Measurements from ENCODE around the gene ATG16L2.

ATG16L2 gene

GRCh38 chr11:72783144-72783905 lies 30.9 kb upstream of the ATG16L2 start:
- no peak for DNase-seq (ENCODE audit: low read depth)
- in situ Hi-C loops (cut with HindIII; ENCODE audit: low sequenced_read_pairs): no loop called here
- H3K4me3 ChIP-seq (ENCODE audit: low read depth, low read length): no peak overlapping the region
- TF ChIP-seq, protein P1, sequence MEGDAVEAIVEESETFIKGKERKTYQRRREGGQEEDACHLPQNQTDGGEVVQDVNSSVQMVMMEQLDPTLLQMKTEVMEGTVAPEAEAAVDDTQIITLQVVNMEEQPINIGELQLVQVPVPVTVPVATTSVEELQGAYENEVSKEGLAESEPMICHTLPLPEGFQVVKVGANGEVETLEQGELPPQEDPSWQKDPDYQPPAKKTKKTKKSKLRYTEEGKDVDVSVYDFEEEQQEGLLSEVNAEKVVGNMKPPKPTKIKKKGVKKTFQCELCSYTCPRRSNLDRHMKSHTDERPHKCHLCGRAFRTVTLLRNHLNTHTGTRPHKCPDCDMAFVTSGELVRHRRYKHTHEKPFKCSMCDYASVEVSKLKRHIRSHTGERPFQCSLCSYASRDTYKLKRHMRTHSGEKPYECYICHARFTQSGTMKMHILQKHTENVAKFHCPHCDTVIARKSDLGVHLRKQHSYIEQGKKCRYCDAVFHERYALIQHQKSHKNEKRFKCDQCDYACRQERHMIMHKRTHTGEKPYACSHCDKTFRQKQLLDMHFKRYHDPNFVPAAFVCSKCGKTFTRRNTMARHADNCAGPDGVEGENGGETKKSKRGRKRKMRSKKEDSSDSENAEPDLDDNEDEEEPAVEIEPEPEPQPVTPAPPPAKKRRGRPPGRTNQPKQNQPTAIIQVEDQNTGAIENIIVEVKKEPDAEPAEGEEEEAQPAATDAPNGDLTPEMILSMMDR (IDR thresholded peaks at IDR 0.05; ENCODE audit: low read depth, low read length, missing control alignments): no peak

GRCh38 chr11:72784662-72785061 lies 29.5 kb upstream of the ATG16L2 start:
- in situ Hi-C loops (cut with HindIII; ENCODE audit: low sequenced_read_pairs): no loop called here

GRCh38 chr11:72786305-72787215 lies 27.7 kb upstream of the ATG16L2 start:
- in situ Hi-C loops (cut with HindIII; ENCODE audit: low sequenced_read_pairs): no loop called here
- DNase-seq (ENCODE audit: low read depth): no peak
- TF ChIP-seq, protein P1 (IDR thresholded peaks at IDR 0.05; ENCODE audit: low read depth, low read length, missing control alignments): no peak
- H3K4me3 ChIP-seq (ENCODE audit: low read depth, low read length): no peak overlapping the region

More at GRCh38 chr11:72784662-72785061, 29.5 kb upstream of the ATG16L2 start:
- DNase-seq (ENCODE audit: low read depth): no peak
- TF ChIP-seq, protein P1 (IDR thresholded peaks at IDR 0.05; ENCODE audit: low read depth, low read length, missing control alignments): no peak
- H3K4me3 ChIP-seq (ENCODE audit: low read depth, low read length): no peak overlapping the region

DNA sequence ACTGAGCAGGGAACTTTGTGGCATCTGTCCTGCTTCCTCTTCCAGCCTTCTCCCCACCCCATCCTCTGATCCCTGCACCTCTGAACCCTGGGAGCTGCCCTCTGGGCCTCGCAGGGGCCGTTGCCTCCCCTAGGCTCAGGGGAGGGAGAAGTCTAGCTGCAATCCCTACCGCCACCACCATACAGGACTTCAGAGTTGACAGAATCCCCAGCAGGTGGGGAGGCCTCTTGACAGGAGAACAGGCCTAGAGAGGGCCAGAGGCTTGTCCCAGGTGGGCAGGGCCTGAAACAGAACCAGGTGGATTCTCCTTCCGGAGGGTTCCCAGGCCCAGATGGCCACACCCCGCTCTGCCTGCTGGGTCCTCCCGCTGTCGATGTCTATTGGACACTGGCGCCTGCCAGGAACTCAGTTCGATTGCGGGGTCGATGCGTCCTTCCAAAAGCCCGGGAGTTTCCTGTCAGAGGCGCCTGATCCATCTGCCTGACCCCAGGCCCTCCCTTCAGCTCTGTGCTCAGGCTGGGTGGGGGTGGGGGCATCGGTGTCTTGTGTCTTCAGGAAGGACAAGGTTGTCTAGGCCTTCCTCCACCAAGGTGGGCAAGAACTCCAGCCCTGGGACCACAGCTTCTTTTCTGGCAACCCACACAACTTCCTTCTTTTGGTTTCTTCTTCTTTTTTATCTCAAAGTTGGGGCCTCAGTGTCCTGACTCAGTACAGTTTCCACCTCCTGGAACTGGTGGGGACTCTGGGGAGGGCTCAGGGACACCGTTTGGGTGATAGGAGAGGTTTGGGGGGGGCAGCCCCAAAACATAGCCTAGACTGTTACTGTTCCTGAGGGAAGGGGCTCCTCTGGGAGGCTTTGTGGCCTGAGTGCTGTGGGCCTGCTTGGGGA lies 26.8 kb upstream of the ATG16L2 start:
- H3K4me3 ChIP-seq (ENCODE audit: low read depth, low read length): no peak overlapping the region
- in situ Hi-C loops (cut with HindIII; ENCODE audit: low sequenced_read_pairs): no loop called here
- DNase-seq (ENCODE audit: low read depth): no peak

GRCh38 chr11:72788241-72788640 lies 26.0 kb upstream of the ATG16L2 start:
- H3K4me3 ChIP-seq (ENCODE audit: low read depth, low read length): no peak overlapping the region
- in situ Hi-C loops (cut with HindIII; ENCODE audit: low sequenced_read_pairs): no loop called here

More for the DNA sequence above, 26.8 kb upstream of the ATG16L2 start:
- TF ChIP-seq, protein P1 (IDR thresholded peaks at IDR 0.05; ENCODE audit: low read depth, low read length, missing control alignments): peak; percentile 3

More at GRCh38 chr11:72788241-72788640, 26.0 kb upstream of the ATG16L2 start:
- TF ChIP-seq, protein P1 (IDR thresholded peaks at IDR 0.05; ENCODE audit: low read depth, low read length, missing control alignments): no peak
- no peak for DNase-seq (ENCODE audit: low read depth)
